ENCODE results near the gene PRKN. TPM values are rescaled to one million over a fixed set of nuclear protein-coding genes. Genes with fewer than 3 reads are reported as not detected.
"Not testable (repeated sequence)": the region's sequence is repeated elsewhere in the genome, so short reads cannot be mapped to it uniquely, and the experiment has no call there.

The PRKN gene
- total RNA-seq, 1 experiment from 2014 or later = 0.95 TPM

DNA sequence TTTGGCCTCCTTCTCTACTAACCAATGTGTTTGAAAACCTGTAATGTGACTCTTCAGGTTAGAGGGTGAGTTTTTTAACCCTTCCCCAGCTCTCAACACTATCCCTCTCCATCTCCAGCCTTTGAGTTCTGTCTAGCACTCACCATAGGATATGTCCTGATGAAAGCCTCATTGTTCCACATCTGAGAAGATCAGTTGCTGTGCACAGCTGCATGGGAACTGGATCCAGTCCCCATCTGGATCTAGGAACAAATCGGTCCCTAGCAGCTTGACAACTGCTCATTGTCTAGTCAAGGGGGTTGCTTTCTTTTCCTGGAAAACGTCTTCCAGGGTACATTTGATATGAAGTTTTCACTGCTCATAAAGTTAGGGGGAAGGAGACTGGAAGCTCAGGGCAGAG lies 1408.3 kb downstream of the PRKN start:
- DNase-seq (ENCODE audit: low read depth, low spot score) = peak; percentile 71
- in situ Hi-C loops (cut with HindIII; ENCODE audit: low pct_unique_long_range_greater_than_20kb, low sequenced_read_pairs) = no loop called here

DNA sequence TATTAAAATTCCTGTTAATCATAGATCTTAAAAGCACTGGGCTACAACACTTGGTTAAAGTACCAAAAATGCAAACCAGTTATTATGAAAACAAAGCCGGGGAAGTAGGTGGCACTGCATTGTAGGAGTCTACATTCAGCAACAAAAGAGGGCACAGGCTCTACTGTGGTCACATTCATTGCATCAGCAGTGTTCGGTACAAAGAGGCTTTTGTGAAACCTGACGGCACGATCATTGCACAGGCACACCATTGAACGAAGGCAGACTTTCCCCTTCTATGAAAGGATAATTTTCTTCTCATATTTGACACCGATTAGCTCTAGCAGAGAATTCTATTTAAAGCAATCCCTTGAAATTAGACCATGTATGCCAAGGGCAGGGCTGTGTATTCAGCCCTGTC lies 1409.1 kb downstream of the PRKN start:
- peak; percentile 92 for DNase-seq (ENCODE audit: low read depth, low spot score)
- in situ Hi-C loops (cut with HindIII; ENCODE audit: low pct_unique_long_range_greater_than_20kb, low sequenced_read_pairs) = no loop called here

DNA sequence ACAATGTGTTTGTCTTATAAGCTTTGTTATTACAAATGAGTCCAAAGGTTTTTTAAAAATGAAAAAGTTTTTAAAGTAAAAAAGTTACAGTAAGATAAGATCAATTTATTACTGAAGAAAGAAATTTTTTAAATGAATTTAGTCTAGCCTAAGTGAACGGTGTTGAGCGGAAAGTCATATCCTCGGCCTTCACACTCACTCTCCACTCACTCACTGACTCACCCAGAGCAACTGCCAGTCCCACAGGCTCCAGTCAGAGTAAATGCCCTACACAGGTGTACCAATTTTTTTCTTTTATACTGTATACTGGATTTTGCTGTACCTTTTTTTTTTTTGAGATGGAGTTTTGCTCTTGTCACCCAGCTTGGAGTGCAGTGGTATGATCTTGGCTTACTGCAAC lies 1411.0 kb downstream of the PRKN start:
- no peak for DNase-seq (ENCODE audit: low read depth, low spot score)
- in situ Hi-C loops (cut with HindIII; ENCODE audit: low pct_unique_long_range_greater_than_20kb, low sequenced_read_pairs) = no loop called here

DNA sequence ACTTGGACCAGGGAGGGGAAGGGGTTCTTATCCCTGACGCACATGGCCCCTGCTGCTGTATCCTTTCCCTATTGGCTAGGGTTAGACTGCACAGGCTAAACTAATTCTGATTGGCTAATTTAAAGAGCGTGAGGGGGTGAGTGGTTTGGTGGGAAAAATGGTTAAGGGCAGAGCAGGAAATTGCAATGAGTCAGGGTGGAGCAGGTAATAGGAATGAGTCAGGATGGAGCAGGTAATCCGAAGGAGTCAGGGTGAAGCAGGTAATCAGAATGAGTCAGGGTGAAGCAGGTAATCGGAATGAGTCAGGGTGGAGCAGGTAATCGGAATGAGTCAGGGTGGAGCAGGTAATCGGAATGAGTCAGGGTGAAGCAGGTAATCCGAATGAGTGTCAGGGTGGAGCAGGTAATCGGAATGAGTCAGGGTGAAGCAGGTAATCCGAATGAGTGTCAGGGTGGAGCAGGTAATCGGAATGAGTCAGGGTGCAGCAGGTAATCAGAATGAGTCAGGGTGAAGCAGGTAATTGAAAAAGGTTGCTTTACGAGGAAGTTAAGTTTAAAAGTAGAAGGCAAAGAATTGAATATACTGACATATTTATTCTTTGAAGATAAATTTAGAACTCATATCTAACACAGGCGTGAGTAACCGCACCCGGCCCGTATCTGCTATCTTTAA lies 1412.2 kb downstream of the PRKN start:
- in situ Hi-C loops (cut with HindIII; ENCODE audit: low pct_unique_long_range_greater_than_20kb, low sequenced_read_pairs); DNase-seq (ENCODE audit: low read depth, low spot score): not testable (repeated sequence)

DNA sequence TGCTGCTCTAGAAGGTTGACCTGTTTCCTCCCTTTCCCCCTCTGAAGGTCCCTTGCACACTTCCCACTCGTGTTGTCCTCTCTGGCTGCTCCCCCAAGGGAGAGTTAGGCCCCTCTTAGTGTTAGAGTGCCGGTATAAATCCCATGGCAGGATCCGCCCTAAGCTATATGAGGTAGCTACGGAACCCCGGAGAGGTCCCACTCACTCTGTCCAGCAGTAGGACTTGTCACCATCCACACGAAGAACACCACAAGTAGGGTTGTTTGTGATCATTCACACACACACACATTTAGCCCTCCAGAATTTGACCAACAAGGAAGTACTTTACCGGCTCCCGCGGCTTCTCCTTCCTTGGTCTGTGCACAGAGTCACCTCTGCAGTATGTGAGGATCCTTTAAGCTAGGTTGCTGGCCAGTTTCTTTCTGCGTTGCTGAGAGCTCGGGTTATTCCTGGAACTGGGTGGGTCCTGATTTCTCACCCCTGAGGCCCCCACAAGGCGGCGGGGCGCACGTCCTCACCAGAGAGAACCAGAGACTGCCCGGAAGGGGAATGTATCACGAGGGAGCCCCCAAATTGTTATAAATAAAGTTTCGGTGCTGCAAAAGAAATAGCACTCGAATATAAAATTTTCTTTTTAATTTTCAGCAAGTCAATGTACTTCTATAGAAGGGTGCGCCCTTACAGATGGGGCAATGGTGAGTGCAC lies 1412.9 kb downstream of the PRKN start:
- DNase-seq (ENCODE audit: low read depth, low spot score); in situ Hi-C loops (cut with HindIII; ENCODE audit: low pct_unique_long_range_greater_than_20kb, low sequenced_read_pairs): not testable (repeated sequence)

DNA sequence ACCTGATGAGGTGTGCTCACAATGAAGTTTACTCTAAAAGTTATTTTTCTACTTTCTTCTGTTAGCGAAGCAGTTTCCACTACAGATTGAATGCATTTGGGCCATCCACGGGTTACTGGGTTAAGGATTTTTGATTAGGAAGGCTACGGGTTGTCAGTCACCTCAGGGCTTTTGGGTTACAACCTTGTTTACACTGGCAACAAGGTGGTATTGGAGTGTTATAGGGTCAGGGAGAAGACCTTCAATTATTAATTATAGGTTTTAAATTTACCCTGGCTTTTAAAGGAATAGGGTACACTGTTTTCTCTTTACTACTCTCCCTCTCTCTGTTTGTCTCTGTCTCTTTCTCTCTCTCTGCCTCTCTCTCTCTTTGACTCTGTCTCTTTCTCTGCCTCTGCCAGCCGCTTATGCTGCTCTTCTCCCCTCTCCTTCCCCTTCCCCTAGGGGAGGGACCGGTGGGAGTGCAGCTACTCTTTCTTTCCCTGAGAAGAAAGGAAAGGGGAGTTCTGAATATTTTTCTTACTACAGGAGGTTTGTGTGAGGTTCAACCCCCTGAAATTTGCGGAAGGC lies 1413.5 kb downstream of the PRKN start:
- no peak for DNase-seq (ENCODE audit: low read depth, low spot score)
- in situ Hi-C loops (cut with HindIII; ENCODE audit: low pct_unique_long_range_greater_than_20kb, low sequenced_read_pairs) = no loop called here

DNA sequence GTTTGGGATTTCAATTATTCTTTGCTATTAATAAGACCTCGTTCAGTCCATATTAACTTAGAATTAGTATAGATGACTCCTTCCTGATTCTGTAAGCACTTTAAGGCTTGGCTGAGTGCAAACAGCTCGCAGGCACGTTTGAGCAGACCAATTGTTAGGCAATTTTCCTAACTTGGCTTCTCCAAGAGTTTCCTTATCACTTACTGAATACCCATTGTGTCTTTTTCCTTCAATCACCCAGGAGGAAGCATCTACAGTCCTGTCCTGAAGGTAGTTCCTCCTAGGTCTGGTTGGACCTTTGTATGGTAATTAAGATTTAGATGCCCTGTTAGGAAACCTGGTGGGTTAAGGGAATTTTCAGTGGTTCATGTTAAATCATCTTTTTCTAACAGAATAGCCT lies 1414.1 kb downstream of the PRKN start:
- in situ Hi-C loops (cut with HindIII; ENCODE audit: low pct_unique_long_range_greater_than_20kb, low sequenced_read_pairs); DNase-seq (ENCODE audit: low read depth, low spot score): not testable (repeated sequence)

DNA sequence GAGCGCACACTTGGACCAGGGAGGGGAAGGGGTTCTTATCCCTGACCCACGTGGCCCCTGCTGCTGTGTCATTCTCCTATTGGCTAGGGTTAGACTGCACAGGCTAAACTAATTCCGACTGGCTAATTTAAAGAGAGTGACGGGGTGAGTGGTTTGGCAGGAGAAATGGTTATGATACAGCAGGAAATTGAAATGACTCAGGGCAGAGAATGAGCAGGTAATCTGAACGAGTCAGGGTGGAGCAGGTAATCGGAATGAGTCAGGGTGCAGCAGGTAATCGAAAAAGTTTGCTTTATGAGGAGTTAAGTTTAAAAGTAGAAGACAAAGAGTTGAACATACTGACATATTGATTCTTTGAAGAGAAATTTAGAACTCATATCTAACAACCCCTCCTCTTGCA lies 1417.8 kb downstream of the PRKN start:
- DNase-seq (ENCODE audit: low read depth, low spot score); in situ Hi-C loops (cut with HindIII; ENCODE audit: low pct_unique_long_range_greater_than_20kb, low sequenced_read_pairs): not testable (repeated sequence)

DNA sequence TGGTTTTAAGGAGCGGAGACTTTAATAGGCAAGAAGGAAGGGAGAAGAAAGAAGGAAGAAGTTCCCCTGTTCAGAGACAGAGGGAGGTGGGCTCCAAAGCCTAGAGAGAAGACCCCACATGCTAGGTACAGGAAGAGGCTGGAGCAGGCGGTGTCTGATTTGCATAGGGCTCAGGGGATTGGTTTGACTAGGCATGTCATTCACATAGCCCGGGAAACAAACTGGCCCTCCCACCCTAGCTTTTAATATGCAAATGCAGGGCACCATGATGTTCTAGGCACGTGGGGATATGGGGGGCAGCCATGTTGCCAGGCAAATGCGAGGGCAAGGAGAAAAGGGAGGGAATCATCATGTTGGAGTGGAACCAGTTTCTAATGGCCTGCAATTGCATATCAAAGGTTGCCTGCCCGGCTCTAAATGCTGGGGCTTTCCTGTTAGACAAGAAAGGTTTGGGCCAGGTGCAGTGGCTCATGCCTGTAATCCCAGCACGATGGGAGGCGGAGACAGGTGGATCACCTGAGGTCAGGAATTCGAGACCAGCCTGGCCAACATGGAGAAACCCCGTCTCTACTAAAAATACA lies 1419.4 kb downstream of the PRKN start:
- no peak for DNase-seq (ENCODE audit: low read depth, low spot score)
- in situ Hi-C loops (cut with HindIII; ENCODE audit: low pct_unique_long_range_greater_than_20kb, low sequenced_read_pairs) = no loop called here

DNA sequence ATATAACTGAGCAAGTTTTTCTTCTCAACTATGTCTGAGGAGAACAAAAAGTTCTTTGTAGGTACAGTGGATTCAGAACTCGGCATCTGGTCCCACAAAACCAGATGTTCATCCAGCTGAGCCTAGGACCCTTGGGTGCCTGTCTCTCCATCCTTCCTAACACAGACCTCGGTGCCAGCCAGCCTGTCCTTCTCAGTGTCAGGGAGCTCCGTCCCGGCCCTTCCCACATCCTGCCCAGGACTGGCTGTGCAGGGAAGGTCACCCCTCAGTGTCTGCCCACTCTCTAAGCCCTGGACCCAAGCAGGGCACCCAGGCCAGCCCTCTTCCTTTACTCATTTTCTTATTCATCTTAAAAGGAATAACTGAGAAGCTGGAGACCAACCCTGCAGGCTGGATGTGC lies 1421.7 kb downstream of the PRKN start:
- in situ Hi-C loops (cut with HindIII; ENCODE audit: low pct_unique_long_range_greater_than_20kb, low sequenced_read_pairs) = no loop called here
- DNase-seq (ENCODE audit: low read depth, low spot score) = no peak

DNA sequence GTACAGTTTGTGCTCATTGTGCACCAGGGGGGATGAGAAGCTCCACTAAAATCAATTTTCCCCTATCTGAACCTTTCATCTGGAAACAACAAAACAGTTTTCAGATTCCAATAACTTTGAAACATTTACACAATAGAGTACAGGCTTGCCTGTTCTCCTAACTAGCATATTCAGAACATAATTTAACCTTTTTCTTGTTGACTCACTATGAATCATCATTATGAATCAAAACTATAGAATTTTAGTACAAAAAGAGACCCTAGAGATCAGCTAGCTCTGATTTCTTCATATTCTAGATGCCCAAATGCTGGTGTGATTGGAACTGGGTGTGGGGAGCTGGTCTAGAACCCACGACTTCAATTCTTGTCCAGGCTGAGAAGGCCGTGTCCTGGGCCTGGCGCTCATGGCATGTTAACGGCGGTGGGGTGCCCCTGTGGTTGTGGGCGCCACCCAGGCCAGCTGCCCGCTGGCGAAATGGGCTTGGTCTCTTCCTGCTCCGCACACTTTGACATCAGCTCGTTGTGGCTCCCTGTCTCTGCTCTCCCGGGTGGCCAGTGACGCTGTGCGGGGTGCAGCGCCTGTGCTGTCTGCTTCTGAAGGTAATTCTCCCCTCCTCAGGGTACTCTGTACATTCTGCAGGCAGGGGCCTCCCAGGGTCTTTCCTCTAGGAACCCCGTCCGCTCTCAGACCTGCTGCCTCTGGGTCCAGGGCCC lies 1423.8 kb downstream of the PRKN start:
- no peak for DNase-seq (ENCODE audit: low read depth, low spot score)
- in situ Hi-C loops (cut with HindIII; ENCODE audit: low pct_unique_long_range_greater_than_20kb, low sequenced_read_pairs) = no loop called here

DNA sequence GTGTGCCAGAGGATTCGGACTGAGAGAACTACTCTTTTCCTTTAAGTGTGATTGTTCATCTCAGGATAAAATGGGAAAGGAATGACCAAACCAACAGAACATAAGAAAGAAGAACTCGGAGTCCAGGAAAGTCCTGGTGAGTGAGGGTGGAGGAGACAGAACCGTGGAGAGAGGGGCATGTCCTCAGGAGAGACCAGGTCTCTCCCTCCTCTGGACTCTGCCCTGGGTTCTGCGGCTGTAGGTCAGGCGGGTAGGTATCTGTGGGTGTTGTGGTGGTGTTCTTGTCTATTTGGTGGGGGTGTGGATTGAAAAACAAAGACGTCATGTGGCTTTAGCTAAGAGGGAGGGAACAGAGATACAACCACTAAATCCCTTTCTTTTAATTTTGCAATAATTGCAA lies 1424.6 kb downstream of the PRKN start:
- no peak for DNase-seq (ENCODE audit: low read depth, low spot score)
- in situ Hi-C loops (cut with HindIII; ENCODE audit: low pct_unique_long_range_greater_than_20kb, low sequenced_read_pairs) = no loop called here

DNA sequence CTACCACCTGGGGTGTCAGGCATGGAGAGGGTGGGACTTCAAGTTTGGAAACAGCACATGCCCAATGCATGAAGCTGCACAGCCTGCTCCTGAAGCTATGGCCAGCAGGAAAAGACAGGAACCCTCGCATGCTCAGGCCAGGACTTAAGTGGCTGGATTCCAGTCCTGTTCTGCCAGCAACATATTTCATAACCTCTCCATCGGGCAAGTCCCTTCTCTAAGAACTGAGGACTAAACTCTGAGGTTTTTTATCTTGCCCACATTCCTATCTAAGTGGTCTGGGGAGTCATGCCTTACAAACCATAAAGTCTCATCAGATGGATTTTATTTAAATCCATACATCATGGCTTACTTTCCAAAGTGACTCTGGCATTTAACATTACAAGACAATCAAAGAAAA lies 1426.2 kb downstream of the PRKN start:
- in situ Hi-C loops (cut with HindIII; ENCODE audit: low pct_unique_long_range_greater_than_20kb, low sequenced_read_pairs) = no loop called here
- DNase-seq (ENCODE audit: low read depth, low spot score) = no peak

DNA sequence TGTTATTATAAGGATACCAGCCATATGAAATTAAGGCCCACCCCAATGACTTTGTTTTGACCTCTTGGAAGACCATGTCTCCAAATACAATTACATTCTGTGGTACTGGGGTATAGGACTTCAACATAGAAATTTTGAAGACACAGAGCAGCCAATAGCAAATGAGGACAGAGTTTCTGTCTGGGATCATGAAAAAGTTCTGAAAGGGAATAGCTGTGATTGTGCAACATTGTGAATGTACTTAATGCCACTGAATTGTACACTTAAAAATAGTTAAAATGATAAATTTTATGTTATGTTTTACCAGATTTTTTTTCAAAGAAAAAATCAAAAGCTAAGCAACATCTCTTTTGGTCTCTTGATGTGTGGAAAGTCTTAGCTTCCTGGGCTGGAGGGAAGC lies 1426.7 kb downstream of the PRKN start:
- DNase-seq (ENCODE audit: low read depth, low spot score) = no peak
- in situ Hi-C loops (cut with HindIII; ENCODE audit: low pct_unique_long_range_greater_than_20kb, low sequenced_read_pairs) = no loop called here

DNA sequence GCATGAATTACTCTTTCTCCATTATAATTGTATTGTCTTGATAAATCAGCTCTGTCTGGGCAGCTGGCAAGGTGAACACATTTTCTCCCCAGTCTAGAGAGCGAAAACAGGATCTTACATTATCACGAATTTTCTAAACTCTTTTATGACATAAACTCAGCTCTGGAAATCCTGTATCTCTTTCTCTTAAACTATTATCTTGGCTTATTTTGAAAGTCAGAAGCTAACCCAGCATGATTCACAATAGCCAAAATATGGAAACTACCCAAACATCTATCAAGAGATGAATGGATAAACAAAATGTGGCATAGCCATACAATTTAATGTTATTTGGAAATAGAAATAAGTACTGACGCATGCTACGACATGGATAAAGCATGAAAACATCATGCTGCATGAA lies 1427.8 kb downstream of the PRKN start:
- no peak for DNase-seq (ENCODE audit: low read depth, low spot score)
- in situ Hi-C loops (cut with HindIII; ENCODE audit: low pct_unique_long_range_greater_than_20kb, low sequenced_read_pairs) = no loop called here
